Activated CD4-positive, alpha-beta memory T cell treated with anti-CD3 and anti-CD28 coated beads for 36 hours (primary cell): ENCODE measurements around the gene GRIN2C. TPM values are rescaled to one million over a fixed set of nuclear protein-coding genes. Genes with fewer than 3 reads are reported as not detected.
A peak's percentile ranks its signal among the peaks of the same experiment; 100 is the strongest.

Experiments
- CTCF ChIA-PET: fragments of 350-600 bp; sonication (Branson Sonifier 250); formaldehyde crosslinking; loops from one replicate; lab custom pipeline; 2021; ENCODE audit warnings: antibody characterized with exemption, inconsistent platforms; lab: Charles Lee
- POLR2A ChIA-PET: fragments of 350-600 bp; sonication (Branson Sonifier 250); formaldehyde crosslinking; loops from one replicate; lab custom pipeline; 2021; ENCODE audit warnings: antibody characterized with exemption; lab: Charles Lee
- DNase-seq: peaks from one replicate; pipeline ENCODE4 v3.0.0-alpha.2; 2020
- H3K27ac Mint-ChIP-seq: one replicate; pipeline ENCODE4 v1.8.0; 2021; ENCODE audit warnings: mixed read lengths
- H3K27me3 Mint-ChIP-seq: one replicate; pipeline ENCODE4 v1.8.0; 2021; ENCODE audit warnings: mixed read lengths
- H3K36me3 Mint-ChIP-seq: one replicate; pipeline ENCODE4 v1.8.0; 2021; ENCODE audit warnings: mixed read lengths
- H3K4me1 Mint-ChIP-seq: one replicate; pipeline ENCODE4 v1.8.0; 2021; ENCODE audit warnings: low read depth, mixed read lengths
- H3K4me3 Mint-ChIP-seq: one replicate; pipeline ENCODE4 v1.8.0; 2021; ENCODE audit warnings: mild to moderate bottlenecking, mixed read lengths
- H3K9me3 Mint-ChIP-seq: one replicate; pipeline ENCODE4 v1.8.0; 2021; ENCODE audit warnings: mixed read lengths
- intact Hi-C: fragments of 100-400 bp; cut with micrococcal nuclease; formaldehyde crosslinking; loops from one replicate; pipeline ENCODE4 v1.15.1; 2023
- total RNA-seq, 2 experiments: library from RNA; stranded (reverse); gene quantifications; one replicate each; pipeline ENCODE4 v1.2.3, GENCODE V29; 2021

Gene GRIN2C
- total RNA-seq, 2 experiments from 2014 or later = not detected

GRCh38 chr17:74824961-74825627, 34.6 kb downstream of the GRIN2C start:
- Mint-ChIP-seq H3K27ac (no peak overlapping the region), H3K9me3 (no peaks in the 10 kb centered on the region), H3K4me1 (no peaks in the 10 kb centered on the region), H3K27me3 (no peaks in the 10 kb centered on the region), H3K4me3 (no peak overlapping the region), H3K36me3 (peaks cover 9% of the 10 kb centered on the region)
- ChIA-PET POLR2A (no interaction called here), CTCF (interaction anchor here (0.7 kb wide), 1 partner anchor 18 kb away, joined by 3 read pairs; no protein-coding TSS in a partner anchor)
- no peak for DNase-seq
- intact Hi-C loops = no loop called here

- ChIA-PET POLR2A (no interaction called here), CTCF (no interaction called here)
- H3K27me3 Mint-ChIP-seq = no peaks in the 10 kb centered on the region
- no peaks in the 10 kb centered on the region for H3K9me3 Mint-ChIP-seq
- H3K4me1 Mint-ChIP-seq = no peaks in the 10 kb centered on the region
- intact Hi-C loops = no loop called here
- DNase-seq = no peak
- H3K36me3 Mint-ChIP-seq = peaks cover 12% of the 10 kb centered on the region
- no peak overlapping the region for H3K27ac Mint-ChIP-seq
- no peak overlapping the region for H3K4me3 Mint-ChIP-seq
Observed at GRCh38 chr17:74822939-74823367, 36.7 kb downstream of the GRIN2C start.

GRCh38 chr17:74822335-74822938, 37.2 kb downstream of the GRIN2C start:
- peaks cover 12% of the 10 kb centered on the region for H3K36me3 Mint-ChIP-seq
- no peaks in the 10 kb centered on the region for H3K9me3 Mint-ChIP-seq
- no peak overlapping the region for H3K4me3 Mint-ChIP-seq
- CTCF ChIA-PET = interaction anchor here (1.5 kb wide), 1 partner anchor 31 kb away, joined by 3 read pairs; no protein-coding TSS in a partner anchor
- intact Hi-C loops = no loop called here
- H3K27me3 Mint-ChIP-seq = no peaks in the 10 kb centered on the region
- DNase-seq = no peak
- POLR2A ChIA-PET = no interaction called here
- no peaks in the 10 kb centered on the region for H3K4me1 Mint-ChIP-seq
- H3K27ac Mint-ChIP-seq = no peak overlapping the region

DNA sequence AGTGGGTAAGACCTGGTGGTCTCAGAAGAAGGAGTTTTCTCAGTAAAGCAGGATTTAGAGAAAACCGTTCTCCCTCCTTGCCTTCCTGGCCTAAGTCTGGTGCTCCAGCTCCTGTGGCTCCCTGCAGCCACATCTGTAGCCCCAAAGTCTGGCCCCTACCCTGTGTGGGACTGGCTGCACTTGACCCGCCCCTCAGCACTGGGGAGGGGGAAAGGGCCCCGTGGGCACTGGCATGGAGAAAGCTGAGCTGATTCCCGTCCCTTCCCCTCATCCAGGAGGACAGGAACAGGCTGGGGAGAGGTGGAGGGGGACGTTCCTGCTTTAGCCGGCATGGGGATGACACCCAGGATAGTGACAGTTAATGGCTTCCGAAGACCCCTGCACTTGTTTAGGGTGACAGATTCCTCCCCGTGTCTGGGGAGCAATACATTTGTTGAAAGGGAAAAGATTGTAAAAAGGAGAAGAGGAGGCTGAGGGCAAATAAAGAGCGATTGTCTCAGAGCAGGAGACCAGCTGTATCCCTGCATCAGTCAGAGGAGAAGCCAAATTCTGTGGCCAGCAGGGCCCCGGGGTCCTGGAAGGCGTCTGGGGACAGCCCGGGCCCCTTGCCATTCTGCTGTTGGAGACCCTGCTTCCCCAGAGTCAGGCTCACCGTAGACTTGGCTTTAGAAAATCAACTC, 37.9 kb downstream of the GRIN2C start:
- intact Hi-C loops = no loop called here
- CTCF ChIA-PET = interaction anchor here (1.5 kb wide), 1 partner anchor 31 kb away, joined by 3 read pairs; no protein-coding TSS in a partner anchor
- POLR2A ChIA-PET = no interaction called here
- no peak for DNase-seq
- Mint-ChIP-seq H3K27me3 (no peaks in the 10 kb centered on the region), H3K4me3 (no peak overlapping the region), H3K27ac (no peak overlapping the region), H3K9me3 (no peaks in the 10 kb centered on the region), H3K36me3 (peaks cover 12% of the 10 kb centered on the region), H3K4me1 (no peaks in the 10 kb centered on the region)

DNA sequence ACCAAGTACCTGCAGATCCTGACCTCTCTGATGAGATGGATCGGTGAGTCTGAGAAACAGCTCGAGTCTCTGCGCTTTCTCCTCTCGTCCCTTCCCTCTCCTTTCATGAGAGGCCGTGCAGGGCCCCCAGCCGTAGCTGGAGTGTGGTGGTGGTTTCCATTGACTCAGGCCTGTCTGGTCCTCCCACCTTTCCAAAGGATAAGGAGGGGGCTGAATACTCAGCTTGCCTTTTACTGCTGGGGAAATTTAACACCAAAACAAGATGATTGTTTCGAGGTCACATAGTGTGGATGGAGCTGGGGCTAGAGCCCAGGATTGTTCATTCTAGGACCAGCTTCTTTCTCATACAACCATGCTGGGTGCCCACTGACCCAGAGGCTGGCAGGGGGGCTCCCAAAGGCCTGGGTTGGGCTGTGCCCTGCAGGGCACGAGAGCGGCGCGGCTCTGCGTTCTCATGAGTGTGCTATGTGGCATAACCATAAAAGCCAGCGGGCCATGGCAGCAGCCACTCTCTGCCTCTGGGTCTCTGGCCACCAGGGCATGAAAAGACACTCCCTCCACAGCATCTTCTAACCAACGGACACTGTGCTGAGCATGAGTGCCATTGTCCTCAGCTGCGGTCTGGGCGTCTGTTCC, 39.8 kb downstream of the GRIN2C start:
- no peak overlapping the region for H3K4me3 Mint-ChIP-seq
- ChIA-PET CTCF (no interaction called here), POLR2A (no interaction called here)
- H3K9me3 Mint-ChIP-seq = no peaks in the 10 kb centered on the region
- peaks cover 15% of the 10 kb centered on the region for H3K36me3 Mint-ChIP-seq
- H3K4me1 Mint-ChIP-seq = no peaks in the 10 kb centered on the region
- intact Hi-C loops = no loop called here
- no peaks in the 10 kb centered on the region for H3K27me3 Mint-ChIP-seq
- no peak overlapping the region for H3K27ac Mint-ChIP-seq
- DNase-seq = no peak

GRCh38 chr17:74818291-74818938, 41.3 kb downstream of the GRIN2C start:
- intact Hi-C loops = no loop called here
- POLR2A ChIA-PET = no interaction called here
- Mint-ChIP-seq H3K27me3 (no peaks in the 10 kb centered on the region), H3K27ac (no peak overlapping the region), H3K4me1 (no peaks in the 10 kb centered on the region), H3K9me3 (no peaks in the 10 kb centered on the region), H3K4me3 (no peak overlapping the region), H3K36me3 (peaks cover 15% of the 10 kb centered on the region)
- CTCF ChIA-PET = interaction anchor here (0.6 kb wide), 1 partner anchor 208 kb away, joined by 4 read pairs; no protein-coding TSS in a partner anchor
- DNase-seq = no peak

- no peak for DNase-seq
- H3K27ac Mint-ChIP-seq = no peak overlapping the region
- no peaks in the 10 kb centered on the region for H3K27me3 Mint-ChIP-seq
- H3K4me3 Mint-ChIP-seq = no peak overlapping the region
- ChIA-PET POLR2A (no interaction called here), CTCF (interaction anchor here (0.6 kb wide), 1 partner anchor 25 kb away, joined by 4 read pairs; no protein-coding TSS in a partner anchor)
- intact Hi-C loops = no loop called here
- H3K9me3 Mint-ChIP-seq = no peaks in the 10 kb centered on the region
- peaks cover 13% of the 10 kb centered on the region for H3K36me3 Mint-ChIP-seq
- H3K4me1 Mint-ChIP-seq = no peaks in the 10 kb centered on the region
Observed at GRCh38 chr17:74816905-74817620, 42.6 kb downstream of the GRIN2C start.

- CTCF ChIA-PET = no interaction called here
- peaks cover 13% of the 10 kb centered on the region for H3K36me3 Mint-ChIP-seq
- H3K4me1 Mint-ChIP-seq = no peaks in the 10 kb centered on the region
- no peaks in the 10 kb centered on the region for H3K27me3 Mint-ChIP-seq
- POLR2A ChIA-PET = no interaction called here
- no peaks in the 10 kb centered on the region for H3K9me3 Mint-ChIP-seq
- DNase-seq = no peak
- H3K27ac Mint-ChIP-seq = no peak overlapping the region
- H3K4me3 Mint-ChIP-seq = no peak overlapping the region
- intact Hi-C loops = no loop called here
Observed at GRCh38 chr17:74815550-74816370, 43.9 kb downstream of the GRIN2C start.

DNA sequence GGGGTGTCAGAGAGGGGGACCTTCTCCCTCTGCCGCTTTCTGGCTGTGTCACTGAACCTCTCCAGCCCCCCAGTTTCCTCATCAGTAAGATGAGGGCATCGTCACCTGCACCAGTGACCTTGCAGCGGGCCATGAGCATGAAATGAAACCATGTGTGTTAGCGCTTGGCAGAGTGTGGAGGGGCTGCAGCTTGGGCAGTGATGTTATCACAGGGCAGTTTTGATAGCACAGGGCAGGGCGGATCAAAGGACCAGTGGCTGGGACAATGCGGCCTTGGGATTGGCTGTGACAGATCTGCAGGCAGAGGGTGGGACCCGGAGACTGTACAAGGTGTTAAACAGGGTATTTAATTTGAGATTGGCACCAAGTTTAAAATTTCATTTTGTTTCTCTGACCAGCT, 44.6 kb downstream of the GRIN2C start:
- Mint-ChIP-seq H3K27me3 (no peaks in the 10 kb centered on the region), H3K27ac (no peak overlapping the region), H3K4me1 (no peaks in the 10 kb centered on the region), H3K9me3 (no peaks in the 10 kb centered on the region), H3K36me3 (peaks cover 13% of the 10 kb centered on the region), H3K4me3 (no peak overlapping the region)
- no peak for DNase-seq
- intact Hi-C loops = no loop called here
- ChIA-PET POLR2A (no interaction called here), CTCF (no interaction called here)

- Mint-ChIP-seq H3K27ac (no peak overlapping the region), H3K27me3 (no peaks in the 10 kb centered on the region), H3K9me3 (no peaks in the 10 kb centered on the region), H3K36me3 (peaks cover 13% of the 10 kb centered on the region), H3K4me1 (no peaks in the 10 kb centered on the region), H3K4me3 (no peak overlapping the region)
- intact Hi-C loops = no loop called here
- ChIA-PET CTCF (interaction anchor here (2.5 kb wide), 1 partner anchor 69 kb away, joined by 7 read pairs; no protein-coding TSS in a partner anchor), POLR2A (no interaction called here)
- DNase-seq = peak; percentile 13
Observed at GRCh38 chr17:74814453-74814852, 45.2 kb downstream of the GRIN2C start.
